ENCODE results near the gene GVQW3.
"Not testable (repeated sequence)": the region's sequence is repeated elsewhere in the genome, so short reads cannot be mapped to it uniquely, and the experiment has no call there.

Gene GVQW3

DNA sequence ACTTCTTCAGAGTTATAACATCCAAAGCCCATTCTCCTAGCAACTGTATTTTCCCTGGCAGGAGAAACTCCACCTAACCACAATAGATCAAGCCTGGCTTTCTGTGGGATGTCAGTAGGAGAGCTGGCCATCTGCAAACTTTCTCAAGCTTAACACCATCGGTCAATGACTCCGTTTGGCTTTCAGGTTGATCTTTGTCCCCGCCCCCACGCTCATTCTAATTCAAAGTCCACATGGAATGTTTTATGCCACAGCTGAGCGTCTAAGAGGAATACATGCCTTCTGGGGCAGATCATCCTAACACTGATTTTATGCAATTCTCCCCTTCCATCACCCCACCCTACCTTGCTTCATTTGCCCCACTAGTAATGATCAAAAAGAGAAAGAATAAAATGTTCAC is 4.8 kb downstream of the GVQW3 start:
- in situ Hi-C loops (cut with HindIII; ENCODE audit: low sequenced_read_pairs), result no loop called here

DNA sequence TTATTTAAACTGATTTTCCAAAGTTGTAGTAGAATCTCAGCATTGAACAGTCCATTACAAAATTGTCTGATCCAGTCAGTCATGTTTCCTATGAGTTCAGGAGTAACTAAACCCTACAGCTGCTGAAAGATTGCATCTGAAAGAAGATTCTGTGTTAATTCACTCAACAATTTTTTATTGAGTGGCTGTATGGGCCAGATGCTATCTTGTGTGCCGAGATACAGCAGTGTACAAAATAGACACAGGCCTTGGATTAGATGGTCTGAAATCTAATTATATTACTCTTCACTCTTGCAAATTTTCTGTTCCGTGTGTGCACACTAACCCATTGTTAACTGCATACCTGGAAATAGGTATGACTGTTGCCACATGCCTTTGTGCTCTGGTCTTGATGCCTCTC is 7.3 kb downstream of the GVQW3 start:
- in situ Hi-C loops (cut with HindIII; ENCODE audit: low sequenced_read_pairs), result no loop called here

GRCh38 chr11:76391021-76391420 is 9.9 kb downstream of the GVQW3 start:
- in situ Hi-C loops (cut with HindIII; ENCODE audit: low sequenced_read_pairs), result no loop called here

DNA sequence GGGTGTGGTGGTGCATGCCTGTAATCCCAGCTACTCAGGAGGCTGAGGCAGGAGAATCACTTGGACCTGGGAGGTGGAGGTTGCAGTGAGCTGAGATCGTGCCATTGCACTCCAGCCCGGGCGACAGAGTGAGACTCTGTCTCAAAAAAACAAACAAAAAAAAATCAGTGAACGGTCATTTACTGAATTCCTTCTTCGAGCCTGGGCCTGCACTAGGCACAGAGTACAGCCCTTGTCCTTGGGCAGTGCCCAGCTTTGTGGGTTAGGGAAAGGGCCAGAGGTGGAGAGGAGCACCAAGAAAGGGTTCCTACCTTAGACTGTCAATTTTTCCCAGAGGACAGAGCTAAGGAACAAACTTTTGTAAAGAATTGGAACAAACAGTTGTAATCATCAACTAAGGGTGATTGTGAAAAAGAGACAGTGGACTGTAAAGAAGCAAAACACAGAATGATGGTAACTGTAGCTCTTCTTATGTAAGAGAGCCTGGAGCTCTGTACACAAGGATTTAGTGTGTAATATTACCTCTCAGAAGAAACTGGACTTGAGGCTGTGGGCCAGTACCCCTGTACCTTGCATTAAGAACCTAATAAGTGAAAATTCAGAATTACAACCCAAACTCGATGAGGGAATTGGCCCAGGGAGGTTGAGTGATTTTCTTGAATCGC is 10.8 kb downstream of the GVQW3 start:
- in situ Hi-C loops (cut with HindIII; ENCODE audit: low sequenced_read_pairs), result no loop called here

- in situ Hi-C loops (cut with HindIII; ENCODE audit: low sequenced_read_pairs), result no loop called here
These were observed 11.7 kb downstream of the GVQW3 start for GRCh38 chr11:76392870-76393269.

DNA sequence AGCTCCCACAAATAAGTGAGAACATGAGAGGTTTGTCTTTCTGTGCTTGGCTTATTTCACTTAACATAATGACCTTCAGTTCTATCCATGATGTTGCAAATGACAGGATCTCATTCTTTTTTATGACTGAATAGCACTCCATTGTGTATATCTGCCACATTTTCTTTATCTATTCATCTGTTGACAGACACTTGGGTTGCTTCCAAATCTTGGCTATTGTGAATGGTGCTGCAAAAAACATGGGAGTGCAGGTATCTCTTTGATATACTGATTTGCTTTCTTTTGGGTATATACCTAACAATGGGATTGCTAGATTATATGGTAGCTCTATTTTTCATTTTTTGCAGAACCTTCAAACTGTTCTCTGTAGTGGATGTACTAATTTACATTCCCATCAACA is 13.3 kb downstream of the GVQW3 start:
- in situ Hi-C loops (cut with HindIII; ENCODE audit: low sequenced_read_pairs), result no loop called here

DNA sequence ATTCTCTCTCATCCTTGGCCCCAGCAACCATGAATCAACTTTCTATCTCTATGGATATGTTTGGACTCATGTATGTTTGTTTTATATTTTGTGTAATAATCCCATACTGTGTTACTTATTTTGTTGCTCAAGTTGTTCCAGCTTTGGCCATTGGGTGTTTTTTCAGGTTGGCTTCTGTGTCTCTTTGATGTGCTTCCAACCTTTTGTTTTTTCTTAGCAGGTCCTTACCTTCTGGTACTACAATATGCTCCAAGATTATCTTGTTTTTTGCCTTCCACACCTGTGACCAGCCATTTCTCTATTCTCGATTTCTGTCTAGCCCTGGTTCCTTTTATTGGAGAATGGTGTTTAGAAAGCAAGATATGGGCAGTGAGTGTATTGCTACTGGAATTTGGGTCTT is 14.2 kb downstream of the GVQW3 start:
- in situ Hi-C loops (cut with HindIII; ENCODE audit: low sequenced_read_pairs), result no loop called here

DNA sequence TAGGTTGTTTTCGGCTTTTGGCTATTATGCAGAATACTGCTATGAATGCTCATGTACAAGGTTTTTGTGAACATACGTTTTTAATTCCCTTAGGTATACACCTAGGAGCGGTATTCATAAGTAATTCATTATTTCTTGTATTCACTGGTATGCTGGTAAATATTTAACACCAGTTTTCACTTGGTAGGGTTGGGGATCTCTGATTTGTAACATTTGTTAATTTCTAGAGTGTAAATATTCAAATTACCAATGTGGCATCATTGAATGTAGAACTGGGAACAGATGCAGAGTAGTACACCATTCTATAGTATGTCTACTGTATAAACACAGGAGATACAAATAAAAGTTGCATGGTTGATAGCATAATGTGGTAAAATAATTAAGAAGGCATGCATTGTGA is 16.3 kb downstream of the GVQW3 start:
- in situ Hi-C loops (cut with HindIII; ENCODE audit: low sequenced_read_pairs), result no loop called here

DNA sequence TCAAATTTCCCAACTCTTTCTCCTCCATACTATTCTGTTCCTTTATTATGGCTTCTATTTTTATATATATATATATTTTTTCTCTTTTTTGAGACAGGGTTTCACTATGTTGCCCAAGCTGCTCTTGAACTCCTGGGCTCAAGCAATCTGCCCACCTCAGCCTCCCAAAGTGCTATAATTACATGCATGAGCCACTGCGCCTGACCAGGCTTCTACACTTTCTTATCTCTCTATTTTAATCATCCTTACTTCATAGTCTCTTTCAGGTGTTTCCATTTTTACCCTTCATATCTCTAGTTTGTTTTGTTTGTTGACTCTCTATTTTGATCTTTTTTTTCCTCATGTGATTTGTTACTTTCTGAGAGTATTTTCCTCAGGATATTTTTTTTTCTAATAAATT is 19.8 kb downstream of the GVQW3 start:
- in situ Hi-C loops (cut with HindIII; ENCODE audit: low sequenced_read_pairs), result no loop called here

DNA sequence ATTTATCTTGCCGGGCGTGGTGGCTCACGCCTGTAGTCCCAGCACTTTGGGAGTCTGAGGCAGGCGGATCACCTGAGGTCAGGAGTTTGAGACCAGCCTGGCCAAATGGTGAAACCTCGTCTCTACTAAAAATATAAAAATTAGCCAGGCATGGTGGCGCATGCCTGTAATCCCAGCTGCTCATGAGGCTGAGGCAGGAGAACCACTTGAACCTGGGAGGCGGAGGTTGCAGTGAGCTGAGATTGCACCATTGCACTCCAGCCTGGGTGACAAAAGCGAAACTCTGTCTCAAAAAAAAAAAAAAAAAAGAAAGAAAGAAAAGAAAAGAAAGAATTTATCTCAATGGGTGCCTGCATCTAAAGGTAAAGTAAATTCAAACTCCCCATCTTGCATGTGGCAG is 20.4 kb downstream of the GVQW3 start:
- in situ Hi-C loops (cut with HindIII; ENCODE audit: low sequenced_read_pairs), result not testable (repeated sequence)

GRCh38 chr11:76406359-76406758 is 25.2 kb downstream of the GVQW3 start:
- in situ Hi-C loops (cut with HindIII; ENCODE audit: low sequenced_read_pairs), result no loop called here

DNA sequence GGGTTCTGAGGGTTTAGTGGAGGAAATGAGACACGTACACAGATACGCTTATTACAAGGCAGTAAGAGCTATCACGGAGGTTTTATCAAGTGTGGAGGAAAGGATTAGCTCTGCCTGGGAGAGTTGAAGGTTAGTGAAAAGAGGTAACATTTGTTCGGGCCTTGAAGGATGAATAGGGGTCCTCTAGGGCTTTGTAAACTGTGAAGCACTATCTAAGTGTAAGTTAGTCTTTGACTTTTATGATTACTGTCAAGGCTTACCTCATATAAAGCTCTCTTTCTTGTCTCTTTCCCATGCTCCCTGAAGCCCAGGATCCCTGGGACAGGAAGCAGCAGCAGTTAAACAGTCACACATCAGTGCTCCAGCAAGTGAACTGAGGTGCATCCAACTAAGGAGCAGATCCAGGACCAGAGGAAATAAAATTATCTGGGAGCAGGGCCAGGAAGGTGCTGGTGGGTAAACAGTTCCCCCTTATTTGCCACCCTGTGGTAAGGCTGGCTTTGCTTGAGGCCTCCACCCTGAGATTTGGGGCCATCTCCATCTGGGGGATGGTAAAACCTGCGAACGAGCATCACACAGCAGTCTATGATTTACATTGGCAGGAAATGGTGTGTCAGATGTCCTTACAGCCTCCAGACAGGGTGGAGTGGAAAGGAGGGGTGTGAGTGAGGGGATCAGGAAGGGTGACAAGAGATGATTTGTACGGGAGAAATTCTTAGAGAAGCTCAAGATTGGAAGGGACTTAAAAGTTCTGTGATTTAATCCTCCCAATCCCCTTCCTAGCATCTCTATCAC is 27.2 kb downstream of the GVQW3 start:
- in situ Hi-C loops (cut with HindIII; ENCODE audit: low sequenced_read_pairs), result no loop called here

DNA sequence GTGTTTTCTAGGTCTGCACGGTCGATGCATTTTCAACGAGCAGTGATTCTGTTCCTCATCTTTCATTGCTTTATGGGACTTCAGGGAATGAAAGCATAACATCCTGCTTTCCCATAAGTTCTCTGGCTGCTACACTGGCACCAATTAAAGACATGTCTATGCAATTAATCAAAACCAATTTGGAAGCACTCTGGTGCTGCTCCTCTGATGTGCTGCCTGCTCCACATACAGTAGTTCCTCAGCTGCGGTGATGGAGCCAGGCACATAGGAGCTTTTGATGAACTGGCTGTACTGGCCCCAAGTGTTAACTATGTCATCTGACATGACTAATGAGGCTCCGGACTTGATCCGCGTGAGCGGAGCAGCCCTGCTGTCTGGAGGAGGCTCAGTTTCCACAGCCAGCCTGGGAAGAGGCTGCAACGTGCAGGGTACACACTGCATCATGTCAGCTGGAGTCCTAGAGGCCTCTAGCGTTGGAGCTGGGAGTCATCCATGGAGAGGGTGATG is 29.8 kb downstream of the GVQW3 start:
- in situ Hi-C loops (cut with HindIII; ENCODE audit: low sequenced_read_pairs), result no loop called here

GRCh38 chr11:76415073-76415472 is 34.0 kb downstream of the GVQW3 start:
- in situ Hi-C loops (cut with HindIII; ENCODE audit: low sequenced_read_pairs), result no loop called here

- in situ Hi-C loops (cut with HindIII; ENCODE audit: low sequenced_read_pairs), result no loop called here
These were observed 38.8 kb downstream of the GVQW3 start for GRCh38 chr11:76419896-76420295.

- in situ Hi-C loops (cut with HindIII; ENCODE audit: low sequenced_read_pairs), result no loop called here
These were observed 43.3 kb downstream of the GVQW3 start for GRCh38 chr11:76424379-76424778.

DNA sequence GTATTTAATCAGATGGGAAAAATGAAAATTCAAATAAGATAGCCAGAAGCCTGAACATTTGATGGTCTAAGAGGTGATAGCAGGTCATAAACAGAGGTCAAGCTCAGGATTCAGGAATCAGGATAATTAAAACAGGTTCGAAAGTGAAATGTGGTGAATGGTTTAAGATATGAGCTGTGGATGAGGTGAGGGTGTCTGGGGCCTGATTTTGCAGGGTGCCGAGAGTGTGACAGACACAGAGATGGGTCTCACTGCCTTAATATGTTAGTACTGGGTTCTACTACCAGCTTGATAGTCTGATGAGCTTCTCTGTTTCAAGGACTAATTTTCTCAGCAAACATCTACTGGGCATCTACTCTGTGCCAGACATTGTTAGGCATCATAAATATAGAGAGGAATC is 43.8 kb downstream of the GVQW3 start:
- in situ Hi-C loops (cut with HindIII; ENCODE audit: low sequenced_read_pairs), result no loop called here

DNA sequence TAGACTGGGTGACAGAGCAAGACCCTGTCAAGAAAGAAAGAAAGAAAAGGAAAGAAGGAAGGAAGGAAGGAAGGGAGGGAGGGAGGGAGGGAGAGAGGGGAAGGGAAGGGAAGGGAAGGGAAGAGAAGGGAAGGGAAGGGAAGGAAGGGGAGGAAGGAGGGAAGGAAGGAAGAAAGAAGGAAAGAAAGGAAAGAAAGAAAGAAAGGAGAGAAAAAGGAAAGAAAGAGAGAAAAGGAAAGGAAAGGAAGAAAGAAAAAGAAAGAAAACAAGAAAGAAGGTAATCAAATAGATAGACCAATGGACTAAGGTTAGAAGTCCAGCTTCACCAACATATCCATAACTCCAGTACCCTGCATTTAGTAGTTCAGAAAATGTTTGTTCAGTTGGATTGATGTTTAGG is 45.5 kb downstream of the GVQW3 start:
- in situ Hi-C loops (cut with HindIII; ENCODE audit: low sequenced_read_pairs), result no loop called here

- in situ Hi-C loops (cut with HindIII; ENCODE audit: low sequenced_read_pairs), result no loop called here
These were observed 54.9 kb downstream of the GVQW3 start for GRCh38 chr11:76436020-76436419.

DNA sequence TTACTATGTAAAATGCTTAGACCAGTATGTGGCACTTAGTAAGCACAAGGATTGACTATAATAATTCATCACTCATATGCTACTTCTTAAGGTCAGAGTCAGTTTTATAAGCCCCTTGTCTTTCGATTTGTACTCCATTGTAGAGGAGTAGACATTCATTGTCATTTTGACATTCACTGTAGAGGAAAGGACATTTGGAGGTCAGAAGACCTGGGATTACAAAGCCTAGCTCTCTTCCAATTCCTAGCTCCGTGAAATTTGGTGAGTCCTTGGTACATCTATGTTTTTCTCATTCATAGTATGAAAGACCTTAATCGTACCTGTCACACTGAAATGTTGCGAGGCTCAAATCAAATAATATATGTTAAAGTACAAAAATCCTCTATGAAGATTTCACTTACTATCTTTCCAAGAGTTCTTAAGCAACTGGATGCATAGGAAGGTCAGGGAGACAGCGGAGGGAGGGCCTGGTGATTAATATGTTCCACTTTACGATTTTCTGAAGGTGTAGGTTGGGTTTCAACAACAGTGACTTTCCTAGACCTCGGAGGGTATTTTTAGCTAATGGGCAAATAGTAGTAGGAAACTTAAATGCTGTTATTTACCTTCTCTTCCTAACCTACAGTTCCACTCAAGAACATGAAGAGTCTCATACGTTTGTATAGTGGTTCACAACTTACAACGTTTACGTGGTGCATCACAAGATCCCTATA is 62.3 kb downstream of the GVQW3 start:
- in situ Hi-C loops (cut with HindIII; ENCODE audit: low sequenced_read_pairs), result no loop called here

DNA sequence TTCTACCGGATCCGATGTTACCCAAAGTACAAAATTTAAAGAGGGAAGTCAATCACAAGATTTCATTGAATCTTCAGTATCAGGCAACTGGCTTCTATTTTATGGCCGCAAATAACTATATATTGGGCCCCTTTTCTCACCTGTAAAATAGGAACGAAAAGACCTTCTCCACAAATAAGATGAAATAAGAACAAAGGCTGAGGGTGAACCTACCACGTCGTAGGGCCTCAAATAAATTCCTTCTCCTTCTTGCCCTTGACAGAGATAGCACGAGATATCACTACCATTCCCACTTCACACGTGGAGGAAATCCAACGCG is 62.9 kb downstream of the GVQW3 start:
- in situ Hi-C loops (cut with HindIII; ENCODE audit: low sequenced_read_pairs), result no loop called here

Data from DLD1 (cell line).